ENCODE data around the gene SCN5A. TPM values are rescaled to one million over a fixed set of nuclear protein-coding genes. Genes with fewer than 3 reads are reported as not detected.

Gene SCN5A
- total and polyA plus RNA-seq, 2 experiments from 2014 or later, result 0.97 to 1.3 TPM

DNA sequence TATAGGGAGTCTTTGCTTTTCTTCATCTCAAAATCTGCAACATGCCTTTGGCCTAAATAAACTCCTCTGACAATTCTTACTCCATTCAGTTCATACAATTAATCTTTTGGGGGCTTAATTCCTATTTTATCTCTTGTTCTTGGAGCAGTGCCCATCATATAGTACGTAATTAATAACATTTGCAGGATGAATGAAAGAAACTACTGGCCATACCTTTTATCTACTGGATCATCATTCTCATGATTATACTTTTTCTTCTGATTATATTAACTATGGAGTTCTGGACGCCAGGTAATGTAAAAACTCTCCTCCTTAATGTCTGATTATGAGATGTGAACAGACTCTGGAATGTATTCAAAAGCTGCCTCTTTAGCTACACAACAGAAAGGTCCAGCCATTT, 46.5 kb upstream of the SCN5A start:
- WGBS (ENCODE audit: low lambda C conversion rate, missing lambda C conversion rate), result 89% methylated on average over 2 of the region's 2 CpGs
- DNase-seq (ENCODE audit: low spot score), result no peak
- no peaks in the 10 kb centered on the region for H4K20me1 ChIP-seq (ENCODE audit: insufficient read depth, poor library complexity, severe bottlenecking)
- no peak overlapping the region for H2AFZ ChIP-seq
- H3K4me2 ChIP-seq, result no peak overlapping the region
- H3K27me3 ChIP-seq, result no peaks in the 10 kb centered on the region
- H3K4me3 ChIP-seq, result no peak overlapping the region
- H3K79me2 ChIP-seq, result no peaks in the 10 kb centered on the region
- no peaks in the 10 kb centered on the region for H3K9me3 ChIP-seq (ENCODE audit: low read depth)
- H3K36me3 ChIP-seq (replicated peaks; ENCODE audit: insufficient read depth, low read depth), result no peaks in the 10 kb centered on the region
- H3K4me1 ChIP-seq (ENCODE audit: insufficient read depth), result no peaks in the 10 kb centered on the region
- TF ChIP-seq EZH2phosphoT487 (IDR thresholded peaks at IDR 0.05; ENCODE audit: low read depth, severe bottlenecking, unreplicated experiment) (no peak), EZH2 (IDR thresholded peaks at IDR 0.05; ENCODE audit: borderline replicate concordance) (no peak)
- TF ChIP-seq, protein P1, sequence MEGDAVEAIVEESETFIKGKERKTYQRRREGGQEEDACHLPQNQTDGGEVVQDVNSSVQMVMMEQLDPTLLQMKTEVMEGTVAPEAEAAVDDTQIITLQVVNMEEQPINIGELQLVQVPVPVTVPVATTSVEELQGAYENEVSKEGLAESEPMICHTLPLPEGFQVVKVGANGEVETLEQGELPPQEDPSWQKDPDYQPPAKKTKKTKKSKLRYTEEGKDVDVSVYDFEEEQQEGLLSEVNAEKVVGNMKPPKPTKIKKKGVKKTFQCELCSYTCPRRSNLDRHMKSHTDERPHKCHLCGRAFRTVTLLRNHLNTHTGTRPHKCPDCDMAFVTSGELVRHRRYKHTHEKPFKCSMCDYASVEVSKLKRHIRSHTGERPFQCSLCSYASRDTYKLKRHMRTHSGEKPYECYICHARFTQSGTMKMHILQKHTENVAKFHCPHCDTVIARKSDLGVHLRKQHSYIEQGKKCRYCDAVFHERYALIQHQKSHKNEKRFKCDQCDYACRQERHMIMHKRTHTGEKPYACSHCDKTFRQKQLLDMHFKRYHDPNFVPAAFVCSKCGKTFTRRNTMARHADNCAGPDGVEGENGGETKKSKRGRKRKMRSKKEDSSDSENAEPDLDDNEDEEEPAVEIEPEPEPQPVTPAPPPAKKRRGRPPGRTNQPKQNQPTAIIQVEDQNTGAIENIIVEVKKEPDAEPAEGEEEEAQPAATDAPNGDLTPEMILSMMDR (IDR thresholded peaks at IDR 0.05; ENCODE audit: poor library complexity), result no peak
- H3K27ac ChIP-seq, result no peak overlapping the region
- H3K9me2 ChIP-seq (replicated peaks; ENCODE audit: insufficient read depth), result no peaks in the 10 kb centered on the region

DNA sequence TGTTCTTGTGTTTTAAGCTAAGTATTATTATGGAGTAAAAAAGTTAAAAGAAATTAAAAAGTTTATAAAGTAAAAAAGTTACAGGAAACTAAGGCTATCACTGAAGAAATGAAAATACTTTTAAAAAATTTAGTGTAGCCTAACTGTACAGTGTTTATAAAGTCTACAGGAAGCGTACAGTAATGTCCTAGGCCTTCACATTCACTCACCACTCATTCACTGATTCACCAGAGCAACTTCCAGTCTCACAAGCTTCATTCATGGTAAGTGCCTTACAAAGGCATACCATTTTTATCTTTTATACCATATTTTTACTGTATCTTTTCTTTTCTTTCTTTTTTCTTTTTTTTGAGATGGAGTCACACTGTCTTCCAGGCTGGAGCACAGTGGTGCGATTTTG, 40.7 kb upstream of the SCN5A start:
- no peaks in the 10 kb centered on the region for H3K4me1 ChIP-seq (ENCODE audit: insufficient read depth)
- no peak overlapping the region for H2AFZ ChIP-seq
- H3K36me3 ChIP-seq (replicated peaks; ENCODE audit: insufficient read depth, low read depth), result no peaks in the 10 kb centered on the region
- no peaks in the 10 kb centered on the region for H3K9me3 ChIP-seq (ENCODE audit: low read depth)
- no peaks in the 10 kb centered on the region for H3K79me2 ChIP-seq
- 95% methylated on average over 2 of the region's 2 CpGs for WGBS (ENCODE audit: low lambda C conversion rate, missing lambda C conversion rate)
- DNase-seq (ENCODE audit: low spot score), result no peak
- H3K4me3 ChIP-seq, result no peak overlapping the region
- no peaks in the 10 kb centered on the region for H3K27me3 ChIP-seq
- H3K9me2 ChIP-seq (replicated peaks; ENCODE audit: insufficient read depth), result no peaks in the 10 kb centered on the region
- H4K20me1 ChIP-seq (ENCODE audit: insufficient read depth, poor library complexity, severe bottlenecking), result no peaks in the 10 kb centered on the region
- no peak overlapping the region for H3K4me2 ChIP-seq
- TF ChIP-seq EZH2phosphoT487 (IDR thresholded peaks at IDR 0.05; ENCODE audit: low read depth, severe bottlenecking, unreplicated experiment) (no peak), EZH2 (IDR thresholded peaks at IDR 0.05; ENCODE audit: borderline replicate concordance) (no peak)
- TF ChIP-seq, protein P1 (IDR thresholded peaks at IDR 0.05; ENCODE audit: poor library complexity), result no peak
- H3K27ac ChIP-seq, result no peak overlapping the region

DNA sequence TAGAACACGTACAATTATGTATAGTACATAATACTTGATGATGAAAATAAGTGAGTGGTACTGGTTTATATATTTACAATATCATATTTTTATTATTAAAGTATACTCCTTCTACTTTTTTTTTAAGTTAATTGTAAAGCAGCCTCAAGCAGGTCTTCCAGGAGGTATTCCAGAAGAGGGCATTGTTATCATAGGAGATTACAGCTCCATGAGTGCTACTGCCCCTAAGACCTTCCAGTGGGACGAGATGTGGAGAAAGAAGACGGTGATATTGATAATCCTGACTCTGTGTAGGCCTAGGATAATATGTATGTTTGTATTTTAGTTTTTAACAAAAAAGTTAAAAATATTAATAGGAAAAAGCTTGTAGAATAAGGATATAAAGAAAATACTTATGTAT, 40.3 kb upstream of the SCN5A start:
- TF ChIP-seq EZH2 (IDR thresholded peaks at IDR 0.05; ENCODE audit: borderline replicate concordance) (no peak), EZH2phosphoT487 (IDR thresholded peaks at IDR 0.05; ENCODE audit: low read depth, severe bottlenecking, unreplicated experiment) (no peak)
- TF ChIP-seq, protein P1 (IDR thresholded peaks at IDR 0.05; ENCODE audit: poor library complexity), result no peak
- Histone ChIP-seq H3K27me3 (no peaks in the 10 kb centered on the region), H3K9me2 (replicated peaks; ENCODE audit: insufficient read depth) (no peaks in the 10 kb centered on the region), H3K36me3 (replicated peaks; ENCODE audit: insufficient read depth, low read depth) (no peaks in the 10 kb centered on the region), H4K20me1 (ENCODE audit: insufficient read depth, poor library complexity, severe bottlenecking) (no peaks in the 10 kb centered on the region), H2AFZ (no peak overlapping the region), H3K27ac (no peak overlapping the region), H3K4me1 (ENCODE audit: insufficient read depth) (no peaks in the 10 kb centered on the region), H3K4me2 (no peak overlapping the region), H3K9me3 (ENCODE audit: low read depth) (no peaks in the 10 kb centered on the region), H3K79me2 (no peaks in the 10 kb centered on the region), H3K4me3 (no peak overlapping the region)
- no peak for DNase-seq (ENCODE audit: low spot score)
- 83% methylated on average over 3 of the region's 3 CpGs for WGBS (ENCODE audit: low lambda C conversion rate, missing lambda C conversion rate)

DNA sequence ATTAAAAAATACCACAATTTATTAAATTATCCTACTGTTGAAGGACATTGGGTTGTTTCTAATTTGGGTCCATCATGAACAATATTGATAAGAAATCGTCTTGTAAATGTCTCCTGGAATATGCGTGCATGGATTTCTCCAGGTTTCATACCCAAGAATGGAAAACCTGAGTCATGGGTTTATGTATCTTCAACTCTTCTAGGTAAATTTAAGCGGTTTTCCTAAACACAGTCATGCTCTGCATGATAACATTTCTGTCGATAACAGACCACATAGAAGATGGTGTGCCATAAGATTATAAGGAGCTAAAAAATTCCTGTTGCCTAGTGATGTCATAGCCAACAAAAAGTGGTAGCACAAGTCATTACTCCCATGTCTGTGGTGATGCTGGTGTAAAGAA, 39.9 kb upstream of the SCN5A start:
- Histone ChIP-seq H3K27ac (no peak overlapping the region), H2AFZ (no peak overlapping the region), H3K9me3 (ENCODE audit: low read depth) (no peaks in the 10 kb centered on the region), H3K4me2 (no peak overlapping the region), H3K79me2 (no peaks in the 10 kb centered on the region), H3K36me3 (replicated peaks; ENCODE audit: insufficient read depth, low read depth) (no peaks in the 10 kb centered on the region), H3K9me2 (replicated peaks; ENCODE audit: insufficient read depth) (no peaks in the 10 kb centered on the region), H3K4me1 (ENCODE audit: insufficient read depth) (no peaks in the 10 kb centered on the region), H4K20me1 (ENCODE audit: insufficient read depth, poor library complexity, severe bottlenecking) (no peaks in the 10 kb centered on the region), H3K4me3 (no peak overlapping the region), H3K27me3 (no peaks in the 10 kb centered on the region)
- WGBS (ENCODE audit: low lambda C conversion rate, missing lambda C conversion rate), result 91% methylated on average over 4 of the region's 4 CpGs
- DNase-seq (ENCODE audit: low spot score), result no peak
- TF ChIP-seq EZH2 (IDR thresholded peaks at IDR 0.05; ENCODE audit: borderline replicate concordance) (no peak), EZH2phosphoT487 (IDR thresholded peaks at IDR 0.05; ENCODE audit: low read depth, severe bottlenecking, unreplicated experiment) (no peak)
- TF ChIP-seq, protein P1 (IDR thresholded peaks at IDR 0.05; ENCODE audit: poor library complexity), result no peak

All from hepatocyte (in vitro differentiated cells).